Measurements from ENCODE around the gene AKAP1.

DNA sequence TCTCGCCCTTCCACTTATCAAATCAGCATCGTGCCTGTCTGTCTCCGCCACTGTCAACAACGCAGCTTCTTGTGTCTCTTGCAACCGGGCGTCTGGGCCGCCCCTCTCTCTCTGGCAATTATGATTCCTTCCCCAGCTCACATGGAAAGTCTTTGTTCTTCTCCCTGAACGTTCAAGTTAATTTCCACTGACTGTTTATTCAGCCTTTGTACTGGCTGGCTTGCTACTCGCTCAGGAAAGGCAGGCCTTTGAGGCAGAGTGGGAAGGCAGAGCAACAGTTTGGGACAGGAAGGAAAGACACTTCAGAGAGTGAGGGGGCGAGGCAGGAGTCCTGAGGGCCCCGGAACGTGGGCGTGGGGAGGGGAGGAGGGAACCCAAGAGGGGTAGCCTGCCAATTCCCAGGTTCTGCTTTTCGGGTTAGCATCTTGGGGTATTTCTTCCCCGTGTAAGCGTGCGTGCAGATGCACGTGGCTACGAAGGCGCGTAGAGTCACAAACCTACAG is 50.8 kb downstream of the AKAP1 start:
- TF ChIP-seq EZH2 (IDR thresholded peaks at IDR 0.05; ENCODE audit: insufficient read depth, poor library complexity, severe bottlenecking) (no peak), EZH2phosphoT487 (IDR thresholded peaks at IDR 0.05; ENCODE audit: insufficient read depth, low read depth) (no peak)
